ENCODE data around the gene KRTAP5-10. TPM values are rescaled to one million over a fixed set of nuclear protein-coding genes. Genes with fewer than 3 reads are reported as not detected.

Gene KRTAP5-10
- total and polyA plus RNA-seq, 2 of the 8 experiments (the other 6 are each of a cell fraction or from before 2014, with no cell fraction given): 0.12 TPM; not detected in 1

DNA sequence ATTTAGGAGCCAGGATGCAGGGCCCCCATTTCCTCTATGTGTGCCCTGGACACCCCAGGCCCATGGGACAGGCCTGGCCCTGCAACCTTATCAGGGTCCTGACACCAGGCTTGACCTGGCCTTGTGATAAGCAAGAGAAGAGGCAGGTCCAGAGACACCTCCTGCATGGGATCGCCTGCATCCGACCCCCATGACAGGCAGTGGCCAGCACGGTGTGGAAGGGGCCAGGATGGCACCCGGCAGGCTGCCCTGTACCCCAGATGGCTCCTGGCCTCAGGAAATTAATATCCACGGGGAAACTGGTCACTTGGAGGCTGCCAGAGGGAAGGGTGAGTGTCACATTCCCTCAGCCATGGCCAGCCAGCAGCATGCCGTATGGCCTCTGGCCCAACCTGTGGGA, 10.4 kb upstream of the KRTAP5-10 start:
- 90% methylated on average over 6 of the region's 6 CpGs; no CpG with 5 or more reads in 1 of the 2 experiments for WGBS, 2 experiments (ENCODE audit: extremely low coverage in 1 of 2, insufficient coverage in 1 of 2, insufficient read length in 1 of 2, insufficient replicate concordance in 2 of 2, low coverage in 1 of 2, low lambda C conversion rate in 2 of 2, missing lambda C conversion rate in 1 of 2)
- Histone ChIP-seq H2BK120ac (replicated peaks; ENCODE audit: low read depth, low read length) (no peak overlapping the region), H2BK20ac (ENCODE audit: low read length) (no peak overlapping the region), H3K9me3 (ENCODE audit: insufficient read depth in 2 of 2, low read depth in 1 of 2, low read length in 1 of 2) (peaks cover 6 to 8% of the 10 kb centered on the region in 2 experiments; a peak in 2 of 4 replicates), H2BK12ac (ENCODE audit: low read depth, low read length) (no peak overlapping the region), H3K4me3 (ENCODE audit: extremely low read depth in 1 of 4, insufficient read depth in 2 of 4, low read depth in 3 of 4, low read length in 4 of 4) (no peak overlapping the region), H3K27ac (ENCODE audit: low read depth, low read length) (no peak overlapping the region), H3K27me3 (replicated peaks in 1 of 4; ENCODE audit: control insufficient read depth in 3 of 4, extremely low read depth in 1 of 4, insufficient read depth in 3 of 4, low read length in 3 of 4) (no peaks in the 10 kb centered on the region), H3K23ac (ENCODE audit: insufficient read length) (no peak overlapping the region), H3K56ac (replicated peaks; ENCODE audit: insufficient read length, low read depth, low read length) (no peak overlapping the region), H3K4me2 (ENCODE audit: insufficient read depth in 1 of 2, low read depth in 2 of 2, low read length in 2 of 2) (no peak overlapping the region), H2AFZ (ENCODE audit: low read length) (no peak overlapping the region), H3K23me2 (ENCODE audit: low read depth, low read length) (peaks cover 2% of the 10 kb centered on the region; the same call in 1 of the 2 replicates), H4K5ac (ENCODE audit: insufficient read length, low read depth, low read length) (no peak overlapping the region), H2BK15ac (ENCODE audit: low read length) (no peak overlapping the region), H3K79me1 (ENCODE audit: low read depth, low read length) (no peaks in the 10 kb centered on the region), H3K9ac (replicated peaks in 1 of 4; ENCODE audit: extremely low read depth in 1 of 4, low read depth in 3 of 4, low read length in 3 of 4) (no peak overlapping the region), H3K79me2 (ENCODE audit: control insufficient read depth in 1 of 2, insufficient read depth in 2 of 2, low read length in 2 of 2) (no peaks in the 10 kb centered on the region), H4K8ac (ENCODE audit: extremely low read depth, insufficient read depth, low read length) (no peak overlapping the region), H3K4me1 (replicated peaks in 1 of 4; ENCODE audit: control insufficient read depth in 3 of 4, insufficient read depth in 4 of 4, low read length in 3 of 4) (0 out of 7 replicates have a peak, but pooled peaks cover 0 to 2% (median 0%) of the 10 kb centered on the region in 4 experiments), H3K14ac (ENCODE audit: insufficient read length) (no peak overlapping the region), H3K4ac (replicated peaks; ENCODE audit: insufficient read length, low read depth, low read length) (no peak overlapping the region), H3K36me3 (ENCODE audit: control insufficient read depth in 2 of 4, insufficient read depth in 4 of 4, low read length in 3 of 4) (no peaks in the 10 kb centered on the region), H2AK5ac (ENCODE audit: low read depth, low read length) (no peak overlapping the region), H3K18ac (ENCODE audit: extremely low read depth, low read length) (no peak overlapping the region), H4K91ac (replicated peaks; ENCODE audit: insufficient read length, low read length) (no peak overlapping the region), H4K20me1 (replicated peaks in 1 of 2; ENCODE audit: control insufficient read depth in 1 of 2, insufficient read depth in 2 of 2, low read length in 2 of 2) (no peaks in the 10 kb centered on the region), H2BK5ac (ENCODE audit: low read depth, low read length) (no peak overlapping the region)
- DNase-seq (ENCODE audit: low read depth in 1 of 2, low spot score in 2 of 2): no peak
- CTCF ChIA-PET (ENCODE audit: partially characterized antibody): no interaction called here
- no peak for FAIRE-seq
- POLR2A ChIA-PET (ENCODE audit: partially characterized antibody): no interaction called here
- TF ChIP-seq ZNF274 (IDR thresholded peaks at IDR 0.05; ENCODE audit: borderline replicate concordance, extremely low read depth, low read length) (no peak), HDAC2 (IDR thresholded peaks at IDR 0.05; ENCODE audit: borderline replicate concordance in 1 of 2, low read depth in 2 of 2, low read length in 2 of 2) (no peak), RXRA (IDR thresholded peaks at IDR 0.05; ENCODE audit: insufficient read depth, low read depth, low read length) (no peak), MAFK (IDR thresholded peaks at IDR 0.05; ENCODE audit: low read depth, low read length) (no peak), SP1 (IDR thresholded peaks at IDR 0.05; ENCODE audit: low read depth, low read length) (no peak), BRCA1 (IDR thresholded peaks at IDR 0.05; ENCODE audit: low read depth, low read length) (no peak), GTF2F1 (IDR thresholded peaks at IDR 0.05; ENCODE audit: borderline replicate concordance, low read depth, low read length) (no peak), EGR1 (IDR thresholded peaks at IDR 0.05; ENCODE audit: borderline replicate concordance, low read depth, low read length) (no peak), SP2 (IDR thresholded peaks at IDR 0.05; ENCODE audit: low read length) (no peak), CBX5 (IDR thresholded peaks at IDR 0.05; ENCODE audit: low read depth, low read length) (no peak), RFX5 (IDR thresholded peaks at IDR 0.05; ENCODE audit: borderline replicate concordance, low read depth, low read length) (no peak)
- TF ChIP-seq, protein P1, sequence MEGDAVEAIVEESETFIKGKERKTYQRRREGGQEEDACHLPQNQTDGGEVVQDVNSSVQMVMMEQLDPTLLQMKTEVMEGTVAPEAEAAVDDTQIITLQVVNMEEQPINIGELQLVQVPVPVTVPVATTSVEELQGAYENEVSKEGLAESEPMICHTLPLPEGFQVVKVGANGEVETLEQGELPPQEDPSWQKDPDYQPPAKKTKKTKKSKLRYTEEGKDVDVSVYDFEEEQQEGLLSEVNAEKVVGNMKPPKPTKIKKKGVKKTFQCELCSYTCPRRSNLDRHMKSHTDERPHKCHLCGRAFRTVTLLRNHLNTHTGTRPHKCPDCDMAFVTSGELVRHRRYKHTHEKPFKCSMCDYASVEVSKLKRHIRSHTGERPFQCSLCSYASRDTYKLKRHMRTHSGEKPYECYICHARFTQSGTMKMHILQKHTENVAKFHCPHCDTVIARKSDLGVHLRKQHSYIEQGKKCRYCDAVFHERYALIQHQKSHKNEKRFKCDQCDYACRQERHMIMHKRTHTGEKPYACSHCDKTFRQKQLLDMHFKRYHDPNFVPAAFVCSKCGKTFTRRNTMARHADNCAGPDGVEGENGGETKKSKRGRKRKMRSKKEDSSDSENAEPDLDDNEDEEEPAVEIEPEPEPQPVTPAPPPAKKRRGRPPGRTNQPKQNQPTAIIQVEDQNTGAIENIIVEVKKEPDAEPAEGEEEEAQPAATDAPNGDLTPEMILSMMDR (IDR thresholded peaks at IDR 0.05; ENCODE audit: control extremely low read depth in 1 of 3, insufficient read depth in 1 of 3, low read depth in 1 of 3, low read length in 3 of 3): no peak
